ENCODE measurements around the gene ZDHHC12.
A peak's percentile ranks its signal among the peaks of the same experiment; 100 is the strongest.
"Not testable (repeated sequence)": the region's sequence is repeated elsewhere in the genome, so short reads cannot be mapped to it uniquely, and the experiment has no call there.

The ZDHHC12 gene

GRCh38 chr9:128706671-128707381 is 17.1 kb downstream of the ZDHHC12 start:
- no peak for DNase-seq

- no peak for DNase-seq
Observed at GRCh38 chr9:128706045-128706444, 17.9 kb downstream of the ZDHHC12 start.

- DNase-seq = no peak
Observed at GRCh38 chr9:128705051-128705965, 18.6 kb downstream of the ZDHHC12 start.

GRCh38 chr9:128704356-128704670 is 19.6 kb downstream of the ZDHHC12 start:
- no peak for DNase-seq

- DNase-seq = no peak
Observed at GRCh38 chr9:128703616-128704355, 20.1 kb downstream of the ZDHHC12 start.

- DNase-seq = no peak
Observed at GRCh38 chr9:128702949-128703615, 20.8 kb downstream of the ZDHHC12 start.

GRCh38 chr9:128702445-128702948 is 21.4 kb downstream of the ZDHHC12 start, which contains the start of gene PKN3:
TSS of gene PKN3 (plus strand) at chr9:128702503. CDS start at chr9:128702916, 413 bp downstream.
- peak; percentile 75 for DNase-seq

GRCh38 chr9:128701227-128701854 is 22.6 kb downstream of the ZDHHC12 start:
- DNase-seq = no peak

- not testable (repeated sequence) for DNase-seq
Observed at GRCh38 chr9:128699096-128699795, 24.7 kb downstream of the ZDHHC12 start.

GRCh38 chr9:128696923-128697707 is 26.8 kb downstream of the ZDHHC12 start:
- DNase-seq = no peak

GRCh38 chr9:128694344-128694743 is 29.6 kb downstream of the ZDHHC12 start:
- no peak for DNase-seq

GRCh38 chr9:128693738-128694137 is 30.2 kb downstream of the ZDHHC12 start:
- not testable (repeated sequence) for DNase-seq

GRCh38 chr9:128690684-128691034 is 33.3 kb downstream of the ZDHHC12 start:
- no peak for DNase-seq

- DNase-seq = no peak
Observed at GRCh38 chr9:128689820-128690683, 33.9 kb downstream of the ZDHHC12 start.

- DNase-seq = no peak
Observed at GRCh38 chr9:128689293-128689774, 34.6 kb downstream of the ZDHHC12 start.

GRCh38 chr9:128688501-128689292 is 35.2 kb downstream of the ZDHHC12 start, which contains the start of gene SET:
TSS of gene SET (plus strand) at chr9:128689222. CDS start at chr9:128689583, 361 bp downstream.
- peak; percentile 89 for DNase-seq

- DNase-seq = no peak
Observed at GRCh38 chr9:128687453-128687852, 36.5 kb downstream of the ZDHHC12 start.
